NCI-H345 (cell line): ENCODE data around the gene PCDHGC4.
A peak's percentile ranks its signal among the peaks of the same experiment; 100 is the strongest.

Source experiments
- DNase-seq: peaks from one replicate; lab custom pipeline; 2025; lab: John Stamatoyannopoulos, UW

Gene PCDHGC4

DNA sequence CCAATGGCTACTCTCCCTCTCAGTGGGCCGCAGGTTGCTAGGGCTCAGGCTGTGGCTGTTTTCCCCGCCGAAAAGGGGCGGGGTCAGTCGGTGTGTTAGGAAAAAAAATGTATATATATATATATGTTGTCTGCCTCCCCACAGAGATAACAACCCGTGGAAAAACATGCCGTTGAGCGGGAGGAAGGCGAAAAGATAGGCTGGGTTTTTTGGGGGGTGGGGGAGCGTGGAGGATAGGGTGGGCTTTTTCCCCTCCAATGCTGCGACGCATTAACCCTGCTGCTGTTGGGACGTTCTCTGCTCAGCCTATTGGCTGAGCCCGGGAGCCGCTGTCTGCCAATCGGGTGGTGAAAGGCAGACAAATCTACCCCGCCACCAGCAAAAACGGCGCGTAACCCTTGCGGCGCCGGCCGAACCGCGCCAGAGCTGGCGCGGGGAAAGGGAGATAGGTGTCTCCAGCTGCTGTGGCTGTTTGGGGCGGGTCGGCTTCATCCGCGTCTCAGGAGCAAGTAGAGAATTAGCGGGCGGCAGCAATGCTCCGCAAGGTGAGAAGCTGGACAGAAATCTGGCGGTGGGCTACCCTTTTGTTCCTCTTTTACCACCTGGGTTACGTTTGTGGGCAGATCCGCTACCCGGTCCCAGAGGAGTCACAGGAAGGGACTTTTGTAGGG is at the start of gene PCDHGC4:
TSS of gene PCDHGC4 (plus strand) at position 390 of the 671 bp plus-strand sequence. CDS start at position 534, 144 bp downstream.
- peak; percentile 79 for DNase-seq

DNA sequence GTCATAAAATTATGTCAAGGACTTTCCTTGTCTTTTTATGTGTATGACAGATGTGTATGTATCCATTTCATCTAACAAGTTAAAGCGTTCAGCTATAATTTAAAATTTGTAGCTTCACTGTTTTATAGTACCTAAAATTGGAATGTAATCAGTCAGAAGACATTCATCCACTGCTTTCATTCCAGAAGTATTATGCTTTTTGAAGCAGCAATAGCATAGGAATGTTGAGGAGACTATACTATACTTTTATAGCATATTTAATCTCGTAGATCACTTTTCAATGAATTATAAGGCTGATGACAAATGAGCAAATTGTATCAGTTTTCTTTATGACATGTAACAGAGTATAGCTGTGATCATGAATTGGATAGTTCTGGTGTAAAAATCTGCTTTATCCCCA is 47.6 kb upstream of the PCDHGC4 start:
- no peak for DNase-seq

GRCh38 chr5:141439411-141440141 is 45.3 kb upstream of the PCDHGC4 start:
- no peak for DNase-seq

- DNase-seq, result no peak
Measured at GRCh38 chr5:141440341-141440740, 44.5 kb upstream of the PCDHGC4 start.

- DNase-seq, result no peak
Measured at GRCh38 chr5:141441571-141442170, 43.2 kb upstream of the PCDHGC4 start.

DNA sequence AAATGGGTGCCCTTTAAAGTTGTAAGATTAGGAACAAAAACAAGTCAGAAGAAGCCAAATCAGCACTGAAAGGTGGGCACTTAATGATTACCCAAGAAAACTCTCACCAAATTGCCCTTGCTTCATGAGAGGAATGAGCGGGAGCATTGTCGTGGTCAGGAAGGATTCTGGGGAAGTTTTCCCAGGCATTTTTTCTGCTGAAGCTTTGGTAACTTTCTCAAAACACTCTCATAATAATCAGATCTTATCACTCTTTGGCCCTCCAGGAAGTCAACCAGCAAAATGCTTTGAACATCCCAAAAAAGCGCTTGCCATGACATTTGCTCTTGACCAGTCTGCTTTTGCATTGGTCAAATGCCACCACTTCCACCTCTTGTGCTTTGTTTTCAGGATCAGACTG is 19.5 kb upstream of the PCDHGC4 start:
- DNase-seq, result no peak

DNA sequence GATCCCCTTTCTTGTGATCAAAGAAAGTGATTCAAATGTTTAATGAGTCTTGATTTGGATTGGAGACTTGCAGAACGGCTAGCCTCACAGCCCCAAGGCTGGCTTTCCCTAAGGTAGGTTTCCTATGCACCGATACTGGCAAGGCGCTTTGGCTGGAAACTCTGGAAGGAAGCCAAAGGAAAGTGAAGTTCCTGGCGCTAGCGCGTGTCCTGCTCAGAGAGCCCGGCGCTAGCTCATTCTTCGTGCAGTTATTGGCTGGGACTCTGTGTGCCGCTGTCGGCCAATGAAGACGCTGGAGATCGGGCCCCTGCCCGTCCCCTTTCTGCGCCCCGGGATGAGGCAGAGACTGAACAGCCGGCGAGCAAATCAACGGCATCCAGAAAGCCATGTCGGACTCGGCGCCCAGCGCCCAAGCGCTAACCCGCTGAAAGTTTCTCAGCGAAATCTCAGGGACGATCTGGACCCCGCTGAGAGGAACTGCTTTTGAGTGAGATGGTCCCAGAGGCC is 9.2 kb upstream of the PCDHGC4 start, which contains the start of gene PCDHGC3:
TSS of gene PCDHGC3 (plus strand) at position 342 of the 507 bp plus-strand sequence. CDS start at position 493, 151 bp downstream.
- DNase-seq, result peak; percentile 80

DNA sequence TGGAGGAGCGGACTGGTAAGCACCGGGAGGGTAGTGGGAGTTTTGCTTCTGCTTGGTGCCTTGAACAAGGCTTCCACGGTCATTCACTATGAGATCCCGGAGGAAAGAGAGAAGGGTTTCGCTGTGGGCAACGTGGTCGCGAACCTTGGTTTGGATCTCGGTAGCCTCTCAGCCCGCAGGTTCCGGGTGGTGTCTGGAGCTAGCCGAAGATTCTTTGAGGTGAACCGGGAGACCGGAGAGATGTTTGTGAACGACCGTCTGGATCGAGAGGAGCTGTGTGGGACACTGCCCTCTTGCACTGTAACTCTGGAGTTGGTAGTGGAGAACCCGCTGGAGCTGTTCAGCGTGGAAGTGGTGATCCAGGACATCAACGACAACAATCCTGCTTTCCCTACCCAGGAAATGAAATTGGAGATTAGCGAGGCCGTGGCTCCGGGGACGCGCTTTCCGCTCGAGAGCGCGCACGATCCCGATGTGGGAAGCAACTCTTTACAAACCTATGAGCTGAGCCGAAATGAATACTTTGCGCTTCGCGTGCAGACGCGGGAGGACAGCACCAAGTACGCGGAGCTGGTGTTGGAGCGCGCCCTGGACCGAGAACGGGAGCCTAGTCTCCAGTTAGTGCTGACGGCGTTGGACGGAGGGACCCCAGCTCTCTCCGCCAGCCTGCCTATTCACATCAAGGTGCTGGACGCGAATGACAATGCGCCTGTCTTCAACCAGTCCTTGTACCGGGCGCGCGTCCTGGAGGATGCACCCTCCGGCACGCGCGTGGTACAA is 8.5 kb upstream of the PCDHGC4 start:
- no peak for DNase-seq

- no peak for DNase-seq
Measured at GRCh38 chr5:141477044-141477575, 7.7 kb upstream of the PCDHGC4 start.

DNA sequence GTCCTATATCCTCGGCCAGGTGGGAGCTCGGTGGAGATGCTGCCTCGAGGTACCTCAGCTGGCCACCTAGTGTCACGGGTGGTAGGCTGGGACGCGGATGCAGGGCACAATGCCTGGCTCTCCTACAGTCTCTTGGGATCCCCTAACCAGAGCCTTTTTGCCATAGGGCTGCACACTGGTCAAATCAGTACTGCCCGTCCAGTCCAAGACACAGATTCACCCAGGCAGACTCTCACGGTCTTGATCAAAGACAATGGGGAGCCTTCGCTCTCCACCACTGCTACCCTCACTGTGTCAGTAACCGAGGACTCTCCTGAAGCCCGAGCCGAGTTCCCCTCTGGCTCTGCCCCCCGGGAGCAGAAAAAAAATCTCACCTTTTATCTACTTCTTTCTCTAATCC is 7.0 kb upstream of the PCDHGC4 start:
- DNase-seq, result no peak

DNA sequence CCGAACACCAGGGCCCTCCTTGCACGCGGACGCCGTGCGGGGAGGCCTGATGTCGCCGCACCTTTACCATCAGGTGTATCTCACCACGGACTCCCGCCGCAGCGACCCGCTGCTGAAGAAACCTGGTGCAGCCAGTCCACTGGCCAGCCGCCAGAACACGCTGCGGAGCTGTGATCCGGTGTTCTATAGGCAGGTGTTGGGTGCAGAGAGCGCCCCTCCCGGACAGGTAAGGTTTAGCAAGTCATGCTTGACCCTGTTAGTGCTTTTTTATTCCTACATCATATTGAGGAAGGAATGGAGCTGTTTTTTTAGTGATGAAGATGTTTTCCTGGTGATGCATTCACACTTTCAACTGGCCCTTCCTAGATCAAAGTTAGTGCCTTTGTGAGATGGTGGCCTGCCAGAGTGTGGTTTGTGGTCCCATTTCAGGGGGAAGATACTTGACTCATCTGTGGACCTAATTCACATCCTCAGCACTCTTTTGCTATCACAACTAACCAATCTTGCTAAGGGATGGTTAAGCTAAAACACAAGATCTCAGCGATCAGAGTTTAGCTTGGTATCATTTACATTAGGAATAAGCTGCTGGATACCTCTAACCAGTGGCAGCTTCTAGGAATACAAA is 6.4 kb upstream of the PCDHGC4 start:
- DNase-seq, result no peak

- no peak for DNase-seq
Measured at GRCh38 chr5:141479776-141480175, 5.1 kb upstream of the PCDHGC4 start.

- peak; percentile 22 for DNase-seq
Measured at GRCh38 chr5:141483902-141484301, 928 bp upstream of the PCDHGC4 start.

- peak; percentile 29 for DNase-seq
Measured at GRCh38 chr5:141484310-141484640, 555 bp upstream of the PCDHGC4 start.

DNA sequence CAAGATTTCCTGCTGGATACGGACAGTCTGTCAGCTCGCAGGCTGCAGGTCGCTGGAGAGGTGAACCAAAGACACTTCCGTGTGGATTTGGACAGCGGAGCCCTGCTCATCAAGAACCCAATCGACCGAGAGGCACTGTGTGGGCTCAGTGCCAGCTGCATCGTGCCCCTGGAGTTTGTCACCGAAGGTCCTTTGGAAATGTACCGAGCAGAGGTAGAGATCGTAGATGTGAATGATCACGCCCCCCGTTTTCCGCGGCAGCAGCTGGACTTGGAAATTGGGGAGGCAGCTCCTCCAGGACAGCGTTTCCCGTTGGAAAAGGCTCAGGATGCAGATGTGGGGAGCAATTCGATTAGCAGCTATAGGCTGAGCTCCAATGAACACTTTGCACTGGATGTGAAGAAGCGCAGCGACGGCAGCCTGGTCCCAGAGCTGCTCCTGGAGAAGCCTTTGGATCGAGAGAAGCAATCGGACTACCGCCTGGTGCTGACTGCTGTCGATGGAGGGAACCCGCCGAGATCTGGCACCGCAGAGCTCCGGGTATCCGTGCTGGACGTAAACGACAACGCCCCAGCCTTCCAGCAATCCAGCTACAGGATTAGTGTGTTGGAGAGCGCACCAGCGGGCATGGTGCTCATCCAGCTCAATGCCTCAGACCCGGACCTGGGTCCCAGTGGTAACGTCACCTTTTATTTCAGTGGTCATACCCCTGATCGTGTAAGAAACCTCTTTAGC is 658 bp downstream of the PCDHGC4 start:
- peak; percentile 60 for DNase-seq

GRCh38 chr5:141486091-141486490 is 1.3 kb downstream of the PCDHGC4 start:
- no peak for DNase-seq

DNA sequence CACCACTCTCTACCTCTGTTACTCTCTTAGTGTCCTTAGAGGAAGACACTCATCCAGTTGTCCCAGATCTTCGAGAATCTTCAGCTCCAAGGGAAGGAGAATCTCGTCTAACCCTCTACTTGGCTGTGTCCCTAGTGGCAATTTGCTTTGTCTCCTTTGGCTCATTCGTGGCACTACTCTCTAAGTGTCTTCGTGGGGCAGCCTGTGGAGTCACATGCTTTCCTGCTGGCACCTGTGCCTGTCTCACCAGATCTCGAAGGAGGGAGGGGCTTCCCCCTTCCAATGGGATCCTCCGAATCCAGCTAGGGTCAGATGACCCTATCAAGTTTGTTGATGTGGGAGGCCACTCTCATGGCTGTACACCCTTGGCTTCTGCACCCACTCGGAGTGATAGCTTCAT is 2.3 kb downstream of the PCDHGC4 start:
- DNase-seq, result no peak

GRCh38 chr5:141488591-141489561 is 4.0 kb downstream of the PCDHGC4 start, which contains the start of gene PCDHGC5:
TSS of gene PCDHGC5 (plus strand) at chr5:141489081. CDS start at chr5:141489241, 160 bp downstream.
- no peak for DNase-seq

DNA sequence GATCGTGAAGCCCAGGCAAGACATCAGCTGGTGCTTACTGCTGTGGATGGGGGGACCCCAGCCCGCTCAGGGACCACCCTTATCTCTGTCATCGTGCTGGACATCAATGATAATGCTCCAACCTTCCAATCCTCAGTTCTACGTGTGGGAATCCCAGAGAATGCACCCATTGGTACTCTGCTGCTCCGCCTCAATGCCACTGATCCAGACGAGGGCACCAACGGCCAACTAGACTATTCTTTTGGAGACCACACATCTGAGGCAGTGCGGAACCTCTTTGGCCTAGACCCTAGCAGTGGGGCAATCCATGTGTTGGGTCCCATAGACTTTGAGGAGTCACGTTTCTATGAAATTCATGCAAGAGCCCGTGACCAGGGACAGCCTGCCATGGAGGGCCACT is 5.0 kb downstream of the PCDHGC4 start:
- DNase-seq, result no peak
